GM23338 (cell line): Measurements from ENCODE around the gene GPA33.

Experiments
- CREB1 ChIP-seq: fragments of 250-450 bp; sonication (Bioruptor Pico); IDR thresholded peaks from 2 replicates; pipeline ENCODE4 v1.5.0; 2020; ENCODE audit warnings: low read depth, mild to moderate bottlenecking, moderate library complexity
- CTCF ChIP-seq, 2 experiments: fragments of 200-600 bp in 1 of 2; sonication (generic) in 1 of 2; conservative IDR thresholded peaks; 2 replicates each; pipeline versions ENCODE4 v1.5.1 to v1.6.1; 2016 to 2017; ENCODE audit warnings: antibody characterized with exemption in 2 of 2, low read depth in 2 of 2, mild to moderate bottlenecking in 2 of 2, moderate library complexity in 1 of 2
- ETS1 ChIP-seq: IDR thresholded peaks from 2 replicates; pipeline ENCODE4 v1.6.1; 2016; ENCODE audit warnings: antibody characterized with exemption
- EZH2 ChIP-seq: fragments of 200-600 bp; sonication (generic); IDR thresholded peaks from one replicate; pipeline ENCODE4 v1.8.0; 2017; ENCODE audit warnings: antibody characterized with exemption, mild to moderate bottlenecking, low read depth; ENCODE audit not compliant: unreplicated experiment
- EZH2phosphoT487 ChIP-seq: fragments of 200-600 bp; sonication (generic); IDR thresholded peaks from one replicate; pipeline ENCODE4 v1.8.1; 2018; ENCODE audit warnings: antibody characterized with exemption; ENCODE audit not compliant: unreplicated experiment
- JUNB ChIP-seq: IDR thresholded peaks from one replicate; pipeline ENCODE4 v1.6.1; 2016; ENCODE audit warnings: antibody characterized with exemption; ENCODE audit not compliant: unreplicated experiment
- NANOG ChIP-seq: IDR thresholded peaks from 2 replicates; pipeline ENCODE4 v1.6.1; 2016; ENCODE audit warnings: antibody characterized with exemption, borderline replicate concordance
- POLR2AphosphoS5 ChIP-seq: IDR thresholded peaks from 2 replicates; pipeline ENCODE4 v1.6.1; 2016; ENCODE audit warnings: antibody characterized with exemption, low read depth
- REST ChIP-seq: IDR thresholded peaks from one replicate; pipeline ENCODE4 v1.6.1; 2018; ENCODE audit warnings: antibody characterized with exemption; ENCODE audit not compliant: unreplicated experiment
- STAT1 ChIP-seq: IDR thresholded peaks from one replicate; pipeline ENCODE4 v1.6.1; 2016; ENCODE audit warnings: antibody characterized with exemption; ENCODE audit not compliant: unreplicated experiment
- ZNF114 ChIP-seq: fragments of 250-450 bp; sonication (Bioruptor Pico); IDR thresholded peaks from 2 replicates; pipeline ENCODE4 v1.5.0; 2020; ENCODE audit warnings: mild to moderate bottlenecking, moderate library complexity
- ZNF331 ChIP-seq: fragments of 250-450 bp; sonication (Bioruptor Pico); IDR thresholded peaks from 2 replicates; pipeline ENCODE4 v1.5.0; 2020; ENCODE audit warnings: low read depth, mild to moderate bottlenecking, moderate library complexity
- ZNF462 ChIP-seq: fragments of 250-450 bp; sonication (Bioruptor Pico); IDR thresholded peaks from 2 replicates; pipeline ENCODE4 v1.5.0; 2020; ENCODE audit warnings: mild to moderate bottlenecking, moderate library complexity

- TF ChIP-seq CTCF (conservative IDR thresholded peaks at IDR 0.05; ENCODE audit: low read depth in 2 of 2): no peak
- no peak for TF ChIP-seq EZH2phosphoT487
- TF ChIP-seq REST: no peak
- TF ChIP-seq EZH2: no peak
- TF ChIP-seq POLR2AphosphoS5: no peak
- no peak for TF ChIP-seq ZNF462 (CRISPR knock-in tag)
- TF ChIP-seq STAT1: no peak
- TF ChIP-seq ETS1: no peak
- no peak for TF ChIP-seq JUNB
- TF ChIP-seq ZNF114 (CRISPR knock-in tag): no peak
- no peak for TF ChIP-seq CREB1 (CRISPR knock-in tag)
- TF ChIP-seq NANOG: no peak
- no peak for TF ChIP-seq ZNF331
Measured at GRCh38 chr1:167011560-167012191, 78.5 kb downstream of the GPA33 start.
